ENCODE measurements around the gene NUP98.

Gene NUP98

DNA sequence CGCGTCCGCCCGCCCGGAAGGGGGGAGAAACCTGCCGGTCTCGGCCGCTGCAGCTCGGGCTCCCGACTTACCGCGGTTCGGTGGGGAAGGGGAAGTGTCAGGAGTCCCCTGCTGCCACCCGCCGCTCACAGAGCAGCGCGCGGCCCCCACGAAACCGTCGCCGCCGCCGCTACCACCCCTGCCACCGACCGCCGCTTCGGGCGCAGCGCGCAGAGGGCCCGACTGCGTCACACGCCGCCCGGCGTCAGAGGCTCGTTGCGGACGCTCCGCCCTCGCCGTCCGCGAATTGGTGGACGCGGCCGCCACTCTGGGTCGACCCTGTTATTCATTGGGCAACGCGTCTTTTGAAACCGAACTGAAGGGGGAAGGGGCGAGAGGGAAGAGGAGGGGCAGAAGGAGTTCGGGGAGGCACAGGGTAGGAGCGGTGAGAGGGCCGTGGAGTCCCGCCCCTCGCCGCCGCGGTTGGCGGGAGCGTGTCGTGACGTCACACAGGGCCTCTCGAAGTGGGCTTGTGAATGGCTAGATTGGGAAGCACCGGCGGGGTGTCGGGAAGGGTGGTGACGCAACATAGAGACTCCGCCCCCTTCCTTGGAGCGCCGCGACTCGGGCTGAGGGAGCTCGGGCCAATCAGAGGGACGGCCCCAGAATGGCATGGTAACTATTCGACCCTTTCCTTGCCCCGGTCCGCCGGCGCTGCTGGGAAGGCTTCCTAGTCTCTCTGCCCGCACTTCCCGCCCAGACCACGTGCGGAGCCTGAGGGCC lies at the start of gene NUP98:
TSS of gene NUP98 (minus strand) at position 226 of the 762 bp plus-strand sequence. CDS start 15,437 bp downstream, outside the sequence.
- peak; percentile 100 for DNase-seq (ENCODE audit: low read depth, low spot score)
- Histone ChIP-seq H3K4me1 (ENCODE audit: insufficient read depth, insufficient read length) (no peaks in the 10 kb centered on the region), H3K9ac (ENCODE audit: insufficient read length, low read depth) (peak within 1 kb of the TSS; percentile 99), H3K36me3 (ENCODE audit: insufficient read depth, insufficient read length, low read length) (peaks cover 40% of the 10 kb centered on the region), H3K27me3 (ENCODE audit: insufficient read depth, insufficient read length) (no peaks in the 10 kb centered on the region), H3K9me3 (ENCODE audit: insufficient read depth, low read length) (no peaks in the 10 kb centered on the region), H3K4me3 (ENCODE audit: insufficient read length, low read depth) (peak within 1 kb of the TSS; percentile 81)
- TF ChIP-seq YY1 (IDR thresholded peaks at IDR 0.05; ENCODE audit: insufficient read depth, insufficient read length) (peak; percentile 8), SUZ12 (IDR thresholded peaks at IDR 0.05; ENCODE audit: extremely low read depth, insufficient read depth, insufficient read length) (no peak)

DNA sequence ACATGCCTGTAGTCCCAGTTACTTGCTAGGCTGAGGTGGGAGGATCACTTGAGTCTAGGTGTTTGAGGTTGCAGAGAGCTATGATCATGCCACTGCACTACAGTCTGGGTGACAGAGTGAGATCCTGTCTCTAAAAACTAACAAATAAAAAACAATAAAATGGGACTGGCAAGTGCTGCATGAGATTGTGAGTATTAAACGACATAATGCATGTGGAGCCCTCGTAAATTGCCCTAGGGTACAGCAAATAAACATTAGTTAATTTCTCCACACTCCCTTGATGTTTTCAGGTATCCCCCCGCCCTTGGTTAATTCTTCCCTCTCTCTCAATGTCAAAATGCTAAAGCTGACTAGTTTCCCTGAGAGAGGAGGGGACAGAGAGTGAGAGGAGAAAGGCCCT lies 48.3 kb upstream of the NUP98 start:
- H3K4me3 ChIP-seq (ENCODE audit: insufficient read length, low read depth) = no peak overlapping the region
- no peaks in the 10 kb centered on the region for H3K9me3 ChIP-seq (ENCODE audit: insufficient read depth, low read length)
- H3K4me1 ChIP-seq (ENCODE audit: insufficient read depth, insufficient read length) = no peaks in the 10 kb centered on the region
- no peak for DNase-seq (ENCODE audit: low read depth, low spot score)
- no peaks in the 10 kb centered on the region for H3K27me3 ChIP-seq (ENCODE audit: insufficient read depth, insufficient read length)
- H3K36me3 ChIP-seq (ENCODE audit: insufficient read depth, insufficient read length, low read length) = no peaks in the 10 kb centered on the region
- H3K9ac ChIP-seq (ENCODE audit: insufficient read length, low read depth) = no peak overlapping the region
- TF ChIP-seq ZNF274 (IDR thresholded peaks at IDR 0.05; ENCODE audit: low read depth, low read length) (no peak), YY1 (IDR thresholded peaks at IDR 0.05; ENCODE audit: insufficient read depth, insufficient read length) (no peak), SUZ12 (IDR thresholded peaks at IDR 0.05; ENCODE audit: extremely low read depth, insufficient read depth, insufficient read length) (no peak)

- no peak overlapping the region for H3K4me3 ChIP-seq (ENCODE audit: insufficient read length, low read depth)
- no peak overlapping the region for H3K9ac ChIP-seq (ENCODE audit: insufficient read length, low read depth)
- TF ChIP-seq YY1 (IDR thresholded peaks at IDR 0.05; ENCODE audit: insufficient read depth, insufficient read length) = no peak
- TF ChIP-seq ZNF274 (IDR thresholded peaks at IDR 0.05; ENCODE audit: low read depth, low read length) = no peak
- TF ChIP-seq SUZ12 (IDR thresholded peaks at IDR 0.05; ENCODE audit: extremely low read depth, insufficient read depth, insufficient read length) = no peak
Measured at GRCh38 chr11:3845246-3845645, 47.9 kb upstream of the NUP98 start.

GRCh38 chr11:3843326-3843725 lies 46.0 kb upstream of the NUP98 start:
- Histone ChIP-seq H3K4me1 (ENCODE audit: insufficient read depth, insufficient read length) (peaks cover 8% of the 10 kb centered on the region), H3K9ac (ENCODE audit: insufficient read length, low read depth) (no peak overlapping the region), H3K27me3 (ENCODE audit: insufficient read depth, insufficient read length) (no peaks in the 10 kb centered on the region), H3K36me3 (ENCODE audit: insufficient read depth, insufficient read length, low read length) (peaks cover 9% of the 10 kb centered on the region), H3K4me3 (ENCODE audit: insufficient read length, low read depth) (no peak overlapping the region), H3K9me3 (ENCODE audit: insufficient read depth, low read length) (no peaks in the 10 kb centered on the region)
- DNase-seq (ENCODE audit: low read depth, low spot score) = no peak
- no peak for TF ChIP-seq YY1 (IDR thresholded peaks at IDR 0.05; ENCODE audit: insufficient read depth, insufficient read length)

More at GRCh38 chr11:3845246-3845645, 47.9 kb upstream of the NUP98 start:
- H3K27me3 ChIP-seq (ENCODE audit: insufficient read depth, insufficient read length) = no peaks in the 10 kb centered on the region
- no peaks in the 10 kb centered on the region for H3K9me3 ChIP-seq (ENCODE audit: insufficient read depth, low read length)
- no peak for DNase-seq (ENCODE audit: low read depth, low spot score)
- H3K36me3 ChIP-seq (ENCODE audit: insufficient read depth, insufficient read length, low read length) = no peaks in the 10 kb centered on the region
- H3K4me1 ChIP-seq (ENCODE audit: insufficient read depth, insufficient read length) = no peaks in the 10 kb centered on the region

GRCh38 chr11:3841426-3842350 lies 44.3 kb upstream of the NUP98 start:
- Histone ChIP-seq H3K4me1 (ENCODE audit: insufficient read depth, insufficient read length) (peaks cover 11% of the 10 kb centered on the region), H3K9me3 (ENCODE audit: insufficient read depth, low read length) (no peaks in the 10 kb centered on the region), H3K9ac (ENCODE audit: insufficient read length, low read depth) (peak overlapping the region; percentile 82), H3K27me3 (ENCODE audit: insufficient read depth, insufficient read length) (no peaks in the 10 kb centered on the region), H3K4me3 (ENCODE audit: insufficient read length, low read depth) (peak overlapping the region; percentile 36), H3K36me3 (ENCODE audit: insufficient read depth, insufficient read length, low read length) (peaks cover 24% of the 10 kb centered on the region)
- DNase-seq (ENCODE audit: low read depth, low spot score) = peak; percentile 72
- TF ChIP-seq SUZ12 (IDR thresholded peaks at IDR 0.05; ENCODE audit: extremely low read depth, insufficient read depth, insufficient read length) = no peak
- no peak for TF ChIP-seq ZNF274 (IDR thresholded peaks at IDR 0.05; ENCODE audit: low read depth, low read length)
- no peak for TF ChIP-seq YY1 (IDR thresholded peaks at IDR 0.05; ENCODE audit: insufficient read depth, insufficient read length)

GRCh38 chr11:3840870-3841425 lies 43.6 kb upstream of the NUP98 start, which contains the start of gene RHOG:
Gene RHOG, minus strand, starts transcription at chr11:3840959. Its CDS starts 12,821 bp downstream, at chr11:3828138.
- Histone ChIP-seq H3K36me3 (ENCODE audit: insufficient read depth, insufficient read length, low read length) (peaks cover 27% of the 10 kb centered on the region), H3K9ac (ENCODE audit: insufficient read length, low read depth) (peak within 1 kb of the TSS; percentile 87), H3K9me3 (ENCODE audit: insufficient read depth, low read length) (no peaks in the 10 kb centered on the region), H3K4me3 (ENCODE audit: insufficient read length, low read depth) (peak within 1 kb of the TSS; percentile 80), H3K27me3 (ENCODE audit: insufficient read depth, insufficient read length) (no peaks in the 10 kb centered on the region), H3K4me1 (ENCODE audit: insufficient read depth, insufficient read length) (peaks cover 11% of the 10 kb centered on the region)
- DNase-seq (ENCODE audit: low read depth, low spot score) = no peak
- TF ChIP-seq YY1 (IDR thresholded peaks at IDR 0.05; ENCODE audit: insufficient read depth, insufficient read length) = no peak
- TF ChIP-seq SUZ12 (IDR thresholded peaks at IDR 0.05; ENCODE audit: extremely low read depth, insufficient read depth, insufficient read length) = no peak
- no peak for TF ChIP-seq ZNF274 (IDR thresholded peaks at IDR 0.05; ENCODE audit: low read depth, low read length)
